Smooth muscle cell (in vitro differentiated cells): ENCODE data around the gene NOL3. TPM values are rescaled to one million over a fixed set of nuclear protein-coding genes. Genes with fewer than 3 reads are reported as not detected.

ENCODE experiments used
- DNase-seq: peaks from one replicate; lab custom pipeline; 2025; ENCODE audit not compliant: unreplicated experiment; lab: John Stamatoyannopoulos, UW
- H2AFZ ChIP-seq: fragments of 200-600 bp; sonication (generic); 2 replicates; pipeline ENCODE4 v1.6.0; 2016; ENCODE audit warnings: antibody characterized with exemption, low read depth, mild to moderate bottlenecking
- H3F3A ChIP-seq: fragments of 200-600 bp; sonication (generic); 2 replicates; pipeline ENCODE4 v1.6.0; 2017; ENCODE audit warnings: antibody characterized with exemption, low read depth
- H3K27ac ChIP-seq: fragments of 200-600 bp; sonication (generic); 2 replicates; pipeline ENCODE4 v1.5.1; 2016; ENCODE audit warnings: low read depth, mild to moderate bottlenecking
- H3K27me3 ChIP-seq: fragments of 200-600 bp; sonication (generic); 2 replicates; pipeline ENCODE4 v1.6.1; 2016; ENCODE audit warnings: low read depth, mild to moderate bottlenecking
- H3K36me3 ChIP-seq: fragments of 200-600 bp; sonication (generic); 2 replicates; pipeline ENCODE4 v1.5.1; 2016; ENCODE audit warnings: low read depth
- H3K4me1 ChIP-seq: fragments of 200-600 bp; sonication (generic); 2 replicates; pipeline ENCODE4 v1.5.1; 2016; ENCODE audit warnings: low read depth
- H3K4me2 ChIP-seq: fragments of 200-600 bp; sonication (generic); 2 replicates; pipeline ENCODE4 v1.6.0; 2016; ENCODE audit warnings: mild to moderate bottlenecking
- H3K4me3 ChIP-seq: fragments of 200-600 bp; sonication (generic); 2 replicates; pipeline ENCODE4 v1.5.1; 2016; ENCODE audit warnings: mild to moderate bottlenecking
- H3K79me2 ChIP-seq: fragments of 200-600 bp; sonication (generic); 2 replicates; pipeline ENCODE4 v1.6.0; 2016; ENCODE audit warnings: low read depth, mild to moderate bottlenecking
- H3K9ac ChIP-seq: fragments of 200-600 bp; sonication (generic); 2 replicates; pipeline ENCODE4 v1.6.0; 2016; ENCODE audit warnings: low read depth
- H3K9me3 ChIP-seq: fragments of 200-600 bp; sonication (generic); replicated peaks from 2 replicates; pipeline ENCODE4 v1.5.1; 2016; ENCODE audit warnings: low read depth
- H4K20me1 ChIP-seq: fragments of 200-600 bp; sonication (generic); 2 replicates; pipeline ENCODE4 v1.6.0; 2016; ENCODE audit warnings: low read depth
- CTCF ChIP-seq: fragments of 200-600 bp; sonication (generic); IDR thresholded peaks from 2 replicates; pipeline ENCODE4 v1.5.1; 2017; ENCODE audit warnings: borderline replicate concordance, mild to moderate bottlenecking, antibody characterized with exemption; ENCODE audit not compliant: insufficient read depth, poor library complexity, severe bottlenecking
- WGBS: methylation state at CpG from one replicate; pipeline ENCODE4 v1.1.7; 2016; ENCODE audit warnings: low lambda C conversion rate; 5-methylcytosine and 5-hydroxymethylcytosine counted together
- polyA plus RNA-seq: library from polyadenylated mRNA; unstranded; fragments of >200 nt; fragmentation: Nextera tagmentation; extraction: Ambion mirVana; gene quantifications from 2 replicates; pipeline ENCODE4 v1.2.1, GENCODE V29; 2016
- total RNA-seq: library from RNA; depleted of rRNA; stranded (reverse); fragments of >200 nt; gene quantifications from 2 replicates; pipeline ENCODE4 v1.2.3, GENCODE V29; 2014

NOL3 gene
- total and polyA plus RNA-seq, 2 experiments from 2014 or later, result 33.0 to 36.4 TPM

GRCh38 chr16:67158637-67159600, 11.4 kb upstream of the NOL3 start:
- DNase-seq, result no peak
- Histone ChIP-seq H3K4me1 (peaks cover 17% of the 10 kb centered on the region), H3K27me3 (peaks cover 69% of the 10 kb centered on the region), H2AFZ (peak overlapping the region; percentile 87), H4K20me1 (peaks cover 71% of the 10 kb centered on the region), H3K4me2 (peak overlapping the region; percentile 96), H3K4me3 (peak overlapping the region; percentile 92), H3K9me3 (no peaks in the 10 kb centered on the region), H3K9ac (peak overlapping the region; percentile 47), H3K27ac (no peak overlapping the region), H3K79me2 (no peaks in the 10 kb centered on the region), H3F3A (no peaks in the 10 kb centered on the region), H3K36me3 (no peaks in the 10 kb centered on the region)
- TF ChIP-seq CTCF, result no peak
- 6% methylated on average over 34 of the region's 34 CpGs for WGBS

- H3K4me1 ChIP-seq, result peaks cover 11% of the 10 kb centered on the region
- TF ChIP-seq CTCF, result no peak
- no peak overlapping the region for H3K27ac ChIP-seq
- H3K4me3 ChIP-seq, result peak overlapping the region; percentile 92
- H3F3A ChIP-seq, result no peaks in the 10 kb centered on the region
- no peaks in the 10 kb centered on the region for H3K36me3 ChIP-seq
- peak overlapping the region; percentile 96 for H3K4me2 ChIP-seq
- H2AFZ ChIP-seq, result no peak overlapping the region
- peaks cover 50% of the 10 kb centered on the region for H4K20me1 ChIP-seq
- no peaks in the 10 kb centered on the region for H3K9me3 ChIP-seq
- no peak for DNase-seq
- 42% methylated on average over 25 of the region's 25 CpGs for WGBS
- no peak overlapping the region for H3K9ac ChIP-seq
- H3K27me3 ChIP-seq, result peaks cover 70% of the 10 kb centered on the region
- no peaks in the 10 kb centered on the region for H3K79me2 ChIP-seq
Observed at GRCh38 chr16:67161595-67162058, 8.7 kb upstream of the NOL3 start.

GRCh38 chr16:67162506-67163163, 7.7 kb upstream of the NOL3 start:
- 8% methylated on average over 44 of the region's 44 CpGs for WGBS
- Histone ChIP-seq H4K20me1 (peaks cover 40% of the 10 kb centered on the region), H3K9ac (no peak overlapping the region), H3K79me2 (no peaks in the 10 kb centered on the region), H3K36me3 (no peaks in the 10 kb centered on the region), H2AFZ (no peak overlapping the region), H3K4me1 (peaks cover 11% of the 10 kb centered on the region), H3K27me3 (peaks cover 72% of the 10 kb centered on the region), H3F3A (no peaks in the 10 kb centered on the region), H3K27ac (no peak overlapping the region), H3K9me3 (no peaks in the 10 kb centered on the region), H3K4me2 (peak overlapping the region; percentile 87), H3K4me3 (peak overlapping the region; percentile 40)
- TF ChIP-seq CTCF, result no peak
- DNase-seq, result no peak
